Measurements from ENCODE around the gene TTC34.

TTC34 gene

DNA sequence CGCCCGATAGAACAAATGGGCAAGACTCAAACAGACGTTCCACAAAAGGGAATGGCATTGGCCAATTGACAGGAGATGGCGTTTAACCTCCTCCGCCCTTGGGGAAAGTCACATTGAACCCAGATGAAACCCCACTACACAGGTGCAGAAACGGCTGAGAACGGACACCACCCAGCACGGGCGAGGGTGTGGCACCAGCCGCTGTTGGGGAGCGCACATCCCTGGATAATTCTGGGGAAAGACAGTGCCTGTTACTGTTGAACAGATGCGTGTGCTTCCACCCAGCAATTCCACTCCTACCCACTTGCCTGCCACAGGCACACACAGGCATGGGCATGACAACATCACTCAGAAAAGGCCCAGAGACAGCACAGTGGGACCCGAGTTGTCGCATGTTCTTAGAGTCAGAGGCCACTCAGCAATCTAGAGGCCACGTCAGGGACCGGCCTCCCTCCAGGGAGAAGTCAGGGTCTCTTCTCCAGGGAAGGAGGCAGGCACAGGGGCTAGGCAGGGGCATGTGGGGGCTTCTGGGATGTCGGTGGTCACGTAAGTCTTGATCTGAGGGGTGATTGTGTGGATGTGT, 199.7 kb downstream of the TTC34 start:
- DNase-seq: no peak

DNA sequence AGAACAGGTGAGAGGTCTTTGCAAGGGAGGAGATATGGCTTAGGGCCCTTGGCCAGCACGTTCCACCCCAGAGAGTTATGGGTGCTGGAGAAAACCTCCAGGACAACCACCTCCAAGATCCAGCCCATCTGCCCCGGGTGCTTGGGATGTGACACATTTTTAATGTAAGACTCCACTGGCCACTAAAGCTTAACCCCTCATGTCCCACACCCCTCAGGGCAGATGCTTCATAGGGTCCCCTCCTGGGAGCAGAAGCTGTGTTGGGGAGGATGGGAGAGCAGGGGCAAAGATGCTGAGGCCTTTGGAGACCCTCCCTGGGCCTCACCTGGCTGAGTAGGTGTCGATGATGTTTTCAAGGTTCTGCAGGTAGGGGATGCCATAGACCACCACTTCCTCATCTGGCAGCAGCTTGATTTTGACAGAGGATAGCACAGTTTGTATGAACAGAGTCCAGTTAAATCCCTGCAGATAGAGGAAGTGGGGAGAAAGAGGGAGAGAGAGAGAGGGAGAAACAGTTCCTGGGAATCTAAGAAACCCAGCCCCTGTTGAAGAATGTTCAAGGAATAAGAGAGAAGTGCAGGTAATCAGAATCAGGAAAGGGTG, 203.1 kb downstream of the TTC34 start:
- no peak for DNase-seq

DNA sequence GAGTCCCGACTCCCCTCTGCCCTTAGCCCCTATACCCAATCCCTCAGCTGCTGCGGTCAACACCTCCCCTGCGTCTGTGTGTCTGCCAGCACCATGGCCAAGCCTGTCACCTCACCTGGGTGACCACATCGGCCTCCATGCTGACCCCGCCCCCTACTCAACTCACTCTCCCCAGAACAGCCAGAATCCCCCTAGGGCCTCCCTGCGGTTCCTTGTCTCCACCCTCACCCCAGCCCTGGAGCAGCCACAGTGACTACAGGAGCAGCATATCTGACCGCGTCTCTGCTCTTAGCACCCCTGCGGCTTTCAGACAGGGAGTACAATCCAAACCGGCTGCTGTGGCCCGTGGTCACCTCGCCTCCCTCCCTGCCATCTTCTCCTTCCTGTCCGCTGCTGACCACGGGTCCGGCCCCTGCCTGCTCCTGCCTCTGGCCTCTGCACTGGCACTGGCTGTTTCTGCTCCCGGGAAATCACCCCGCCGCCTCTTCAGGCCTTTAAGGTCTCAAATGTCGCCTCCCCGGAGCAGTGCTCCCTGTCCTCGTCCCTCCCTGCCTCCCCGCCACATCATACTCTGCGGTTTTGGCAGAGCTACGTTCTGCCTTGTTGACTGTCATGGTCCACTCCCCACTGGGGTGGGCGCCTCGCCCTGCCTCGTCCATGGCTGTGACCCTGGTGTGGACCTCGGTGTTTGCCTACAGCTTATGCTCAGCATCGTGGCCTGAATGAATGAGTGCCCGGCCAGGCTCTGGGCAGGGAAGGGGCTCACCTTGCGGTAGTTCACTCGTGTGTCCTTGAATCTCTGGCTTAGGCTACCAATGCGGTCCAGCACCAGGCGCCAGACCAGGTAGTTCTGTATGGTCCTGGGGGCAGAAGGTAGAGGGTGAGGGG, 203.8 kb downstream of the TTC34 start:
- no peak for DNase-seq

DNA sequence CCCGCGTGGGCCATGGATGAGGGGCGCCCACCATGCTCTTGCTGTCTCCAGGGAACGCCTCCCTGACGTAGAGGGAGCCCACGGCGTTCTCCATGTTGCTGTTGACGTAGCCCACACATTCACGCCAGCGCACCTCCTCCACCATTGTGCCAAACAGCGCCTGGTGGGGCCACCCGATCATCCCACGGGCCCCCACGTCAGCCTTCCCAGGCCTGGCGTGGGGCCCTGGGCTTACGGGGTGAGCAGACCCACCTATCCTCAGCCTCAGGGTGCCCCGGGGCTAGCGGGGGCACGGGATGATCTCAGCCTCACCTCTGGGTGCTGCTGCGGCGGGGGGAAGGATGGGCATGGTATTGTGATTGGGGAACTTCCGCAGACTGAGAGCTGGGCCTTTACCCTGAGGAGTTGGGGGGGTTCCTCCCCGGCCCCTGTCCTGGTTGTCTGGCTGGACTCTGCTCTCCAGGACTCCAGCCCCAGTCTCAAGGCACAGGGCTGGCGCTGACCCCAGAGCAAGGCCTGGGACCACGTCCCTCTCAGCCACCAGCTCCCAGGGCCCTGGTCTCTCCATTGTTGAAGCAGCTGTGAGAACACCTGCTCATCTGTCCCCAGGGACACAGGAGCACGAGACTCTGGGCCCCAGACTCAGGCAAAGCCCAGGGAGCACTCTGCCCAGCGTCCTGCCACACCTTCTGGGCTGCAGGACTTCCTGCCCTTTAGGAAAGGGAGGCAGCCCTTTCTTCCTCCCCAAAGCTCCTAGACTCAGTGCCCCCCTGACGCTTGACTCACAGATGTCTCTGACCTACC, 204.8 kb downstream of the TTC34 start:
- DNase-seq: no peak

GRCh38 chr1:2595812-2596529, 205.5 kb downstream of the TTC34 start:
- no peak for DNase-seq

DNA sequence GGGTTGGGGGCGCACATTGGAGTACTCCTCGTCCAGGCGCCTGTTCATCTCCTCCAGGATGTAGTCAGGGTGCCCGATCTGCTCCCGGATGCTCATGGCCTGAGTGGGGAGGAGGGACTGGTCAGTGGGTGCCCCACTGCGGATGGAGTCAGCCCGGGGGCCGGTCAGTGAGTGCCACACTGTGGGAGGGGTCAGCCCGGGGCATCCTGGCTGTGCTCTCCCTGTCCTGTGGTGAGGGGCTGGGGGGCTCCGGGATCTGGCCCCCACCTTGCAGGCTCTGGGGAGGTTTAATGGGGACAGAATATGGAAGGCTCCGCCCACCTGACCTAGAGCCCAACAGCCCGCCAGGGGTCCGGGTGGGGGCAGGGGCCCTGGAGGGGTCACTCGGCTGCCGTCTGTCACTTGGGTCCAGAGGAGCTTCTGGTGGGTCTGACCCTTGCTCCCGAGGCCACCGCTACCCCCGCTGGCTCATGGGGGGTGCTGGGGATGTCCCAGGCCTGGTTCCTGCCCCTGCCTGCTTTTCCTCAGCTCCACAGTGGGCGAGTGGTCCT, 206.2 kb downstream of the TTC34 start:
- DNase-seq: no peak

DNA sequence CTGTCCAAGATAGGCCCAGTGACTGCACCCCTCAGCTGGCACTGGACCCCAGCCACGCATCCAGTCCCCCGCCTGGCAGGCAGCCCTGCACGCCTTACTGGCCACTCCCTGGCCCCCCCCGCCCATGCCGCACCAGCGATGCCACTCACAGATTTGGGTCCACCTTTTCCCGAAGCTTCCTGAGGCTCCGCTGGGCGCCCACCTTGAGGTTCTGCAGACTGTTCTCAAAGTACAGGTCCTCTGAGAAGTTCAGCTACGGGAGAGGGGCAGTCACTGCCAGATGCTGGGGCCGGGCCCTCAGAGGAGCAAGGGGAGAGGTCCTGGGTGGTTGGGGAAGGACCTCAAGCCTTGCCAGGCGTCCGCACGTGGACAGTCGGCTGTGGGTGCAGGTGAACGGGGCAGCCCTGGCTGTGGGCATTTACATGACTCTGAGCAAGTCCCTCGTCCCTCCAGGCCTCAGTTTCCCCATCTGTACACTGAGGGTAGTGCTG, 206.8 kb downstream of the TTC34 start:
- no peak for DNase-seq

DNA sequence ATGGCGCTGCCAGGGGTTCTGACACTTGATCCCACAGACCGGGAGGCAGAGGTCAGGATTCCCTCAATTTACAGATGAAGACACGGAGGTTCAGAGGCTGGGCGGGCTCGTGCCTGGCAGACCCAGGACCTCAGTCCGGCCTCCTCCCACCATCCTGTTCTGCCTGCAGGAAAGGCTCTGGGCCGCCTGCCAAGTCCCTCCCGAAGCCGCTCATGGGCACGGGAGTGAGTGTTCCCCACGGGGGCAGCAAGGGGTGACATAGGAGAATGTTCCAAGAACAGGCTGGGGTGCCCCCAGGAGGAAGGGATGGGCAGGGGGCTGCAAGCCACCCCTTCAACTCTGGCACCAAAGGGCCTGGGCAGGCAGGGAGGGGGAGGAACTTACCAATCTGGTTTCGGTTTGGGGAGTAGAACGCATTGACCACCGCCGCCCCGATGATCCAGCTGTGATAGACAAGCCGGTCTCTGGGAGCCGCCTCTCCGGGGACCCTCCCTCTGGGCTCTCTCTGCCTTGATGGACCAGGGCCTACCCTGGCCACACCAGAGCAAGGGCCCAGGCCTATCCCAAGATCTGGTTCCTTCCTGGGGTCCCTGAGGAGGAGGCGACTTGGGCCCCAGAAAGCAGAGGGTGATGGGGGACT, 207.4 kb downstream of the TTC34 start:
- no peak for DNase-seq

DNA sequence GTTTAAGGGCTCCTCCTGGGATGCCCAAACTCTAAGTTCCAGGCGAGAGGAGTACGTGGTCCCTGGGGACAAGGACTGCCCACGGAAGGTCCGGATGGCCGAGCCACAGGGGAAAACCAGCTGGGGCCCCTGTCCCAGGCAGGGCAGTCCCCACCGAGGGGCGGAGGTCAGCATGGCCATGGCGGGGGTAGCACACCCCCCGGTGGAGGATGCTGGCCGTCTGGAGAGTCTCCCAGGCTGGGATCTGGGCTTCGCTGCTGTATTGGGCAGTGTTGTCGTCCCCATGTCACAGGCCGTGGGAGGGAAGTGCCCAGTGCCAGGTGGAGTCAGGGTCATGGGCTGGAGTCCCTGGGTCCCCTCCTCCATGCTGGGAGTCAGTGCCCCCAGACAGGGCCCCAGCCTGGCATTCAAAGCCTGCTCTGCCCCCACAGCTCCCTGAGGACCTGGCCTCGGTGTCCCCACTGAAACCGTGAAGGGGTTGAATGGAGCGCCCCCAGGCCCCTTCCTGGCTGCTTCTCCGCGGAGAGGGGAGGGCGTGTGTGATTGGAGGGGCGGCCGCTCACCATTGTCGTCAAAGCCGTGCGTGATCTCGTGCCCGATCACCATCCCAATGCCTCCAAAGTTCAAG, 208.1 kb downstream of the TTC34 start:
- no peak for DNase-seq

GRCh38 chr1:2592672-2593071, 208.8 kb downstream of the TTC34 start:
- DNase-seq: no peak

DNA sequence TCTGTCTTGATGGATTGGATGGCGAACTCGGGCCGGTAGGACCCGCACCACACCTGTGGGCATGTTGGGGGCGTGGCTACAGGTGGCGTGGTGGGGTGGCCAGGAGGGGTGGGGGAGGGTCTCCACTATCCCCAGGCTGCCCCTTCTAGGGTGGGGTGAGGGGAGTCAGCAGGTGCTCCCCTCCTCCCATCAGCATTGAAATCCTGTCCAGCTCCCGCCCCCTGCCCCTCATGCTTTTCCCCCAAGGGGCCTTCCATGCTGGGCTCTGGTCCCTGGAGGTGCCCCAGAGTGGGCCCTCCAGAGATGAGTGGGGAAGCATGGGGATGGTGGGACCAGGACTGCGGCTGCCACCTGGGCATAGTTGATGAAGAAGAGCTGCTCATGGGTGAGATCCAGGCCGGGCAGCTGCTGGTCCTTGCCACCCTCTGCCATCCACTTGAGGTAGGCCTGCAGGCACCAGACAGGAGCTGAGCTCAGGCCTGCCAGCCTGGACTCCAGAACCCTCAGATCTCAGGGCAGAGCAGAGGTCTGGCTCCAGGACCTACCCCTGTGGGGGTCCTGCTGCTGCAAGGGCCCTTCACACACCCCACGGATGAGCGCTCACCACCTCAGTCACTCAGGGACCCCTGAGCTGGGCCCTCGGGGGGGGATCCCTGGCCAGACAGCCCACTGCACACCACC, 209.8 kb downstream of the TTC34 start:
- DNase-seq: no peak

DNA sequence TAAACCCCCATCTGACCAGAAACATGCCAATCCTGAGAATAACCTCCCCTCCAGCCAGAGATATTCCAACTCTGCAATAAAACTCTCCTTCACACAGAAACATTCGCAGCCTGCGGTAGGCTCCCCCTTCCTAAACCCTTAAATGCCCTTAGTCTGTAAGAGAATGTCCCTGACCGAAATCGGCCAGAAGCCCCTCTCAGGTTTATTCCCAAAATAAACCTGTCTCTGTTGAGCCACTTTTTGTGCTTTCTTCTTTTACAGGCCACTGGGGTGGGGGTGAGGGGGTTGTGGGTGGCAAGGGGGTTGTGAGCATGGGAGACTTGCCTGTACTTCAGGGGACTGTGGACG, 210.3 kb downstream of the TTC34 start:
- DNase-seq: no peak

DNA sequence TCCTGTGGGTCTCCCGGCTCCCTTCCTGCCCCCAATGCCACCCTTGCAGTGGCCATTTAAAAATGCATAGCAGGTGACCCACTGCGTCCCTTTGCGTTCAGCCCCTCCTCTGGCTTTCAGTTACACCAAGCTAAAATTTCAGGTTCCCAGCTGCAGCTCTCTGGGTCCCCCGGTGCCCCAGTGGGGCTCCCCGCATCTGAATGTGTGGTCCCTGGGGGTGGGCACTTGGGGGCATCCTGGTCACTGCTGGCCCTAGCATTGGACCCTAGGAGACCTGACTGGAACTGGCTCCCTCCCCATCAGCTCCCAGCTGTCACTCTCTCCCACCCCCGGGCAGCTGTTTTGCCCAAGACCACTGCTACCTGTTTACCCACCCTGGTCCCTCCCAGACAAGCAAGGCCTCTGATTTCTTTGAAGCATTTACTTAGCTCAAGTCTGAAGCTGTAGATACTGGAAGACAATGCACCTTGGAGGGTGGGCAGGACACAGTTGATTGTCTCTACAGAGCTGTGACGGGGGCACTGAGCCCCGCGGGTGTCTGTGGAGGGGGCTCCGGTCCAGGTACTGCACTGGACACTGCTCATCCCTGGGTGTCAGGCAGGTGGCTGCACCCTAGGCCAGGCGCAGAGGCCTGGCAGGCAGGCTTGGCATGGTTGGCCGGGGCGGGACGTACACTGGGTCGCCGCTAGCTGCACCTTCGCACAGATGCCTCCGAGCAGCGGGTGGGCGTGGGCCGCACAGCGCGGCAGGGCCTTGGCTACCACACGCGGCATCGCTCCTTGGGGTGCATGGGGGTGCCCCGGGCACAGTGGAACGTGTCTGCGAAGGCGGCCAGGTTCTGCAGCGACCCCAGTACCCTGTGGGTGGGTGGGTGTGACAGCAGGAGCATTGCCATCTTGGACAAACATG, 211.0 kb downstream of the TTC34 start:
- DNase-seq: no peak

GRCh38 chr1:2589431-2590232, 211.9 kb downstream of the TTC34 start:
- no peak for DNase-seq

DNA sequence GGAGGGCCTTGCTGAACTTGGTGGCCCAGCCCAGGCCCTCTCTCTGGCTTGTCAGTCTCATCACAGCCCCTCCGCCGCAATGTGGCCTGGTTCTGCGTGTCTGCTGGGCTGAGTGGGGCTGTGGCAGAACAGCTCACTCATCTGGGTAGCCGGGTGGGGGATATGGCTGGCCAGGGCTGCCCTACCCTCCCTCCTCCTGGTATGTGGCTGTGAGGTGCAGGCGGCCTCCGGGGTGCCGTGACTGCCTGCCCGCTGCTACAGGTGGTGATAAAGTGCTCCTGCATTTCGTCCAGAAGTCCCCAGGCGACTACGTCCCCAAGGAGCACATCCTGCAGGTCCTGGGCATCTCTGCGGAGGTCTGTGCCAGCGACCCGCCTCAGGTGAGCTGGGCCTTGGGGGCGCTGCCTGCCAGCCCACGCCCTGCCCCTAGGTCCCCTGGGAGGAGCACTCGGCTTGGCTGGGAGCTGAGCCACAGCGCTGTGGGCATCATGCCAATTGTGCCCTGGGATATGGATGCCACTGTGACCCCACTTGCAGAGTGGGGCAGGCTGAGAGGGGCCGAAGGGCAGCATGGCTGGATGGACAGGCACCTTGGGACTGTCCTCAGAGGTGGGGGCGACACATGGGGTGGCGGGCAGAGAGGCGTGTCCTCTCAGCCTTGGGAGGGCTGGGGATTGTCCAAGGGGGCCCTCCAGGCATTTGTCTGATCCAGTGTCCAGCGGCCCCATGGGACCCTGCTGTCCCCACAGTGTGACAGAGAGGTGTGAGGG, 212.6 kb downstream of the TTC34 start:
- no peak for DNase-seq

GRCh38 chr1:2587860-2588571, 213.5 kb downstream of the TTC34 start:
- DNase-seq: no peak
